Measurements from ENCODE around the gene NAV1. TPM values are rescaled to one million over a fixed set of nuclear protein-coding genes. Genes with fewer than 3 reads are reported as not detected.

NAV1 gene
- total and polyA plus RNA-seq, 9 of the 15 experiments (the other 6 are each of a cell fraction or from before 2014, with no cell fraction given), result 0.91 to 16.8 (median 3.2) TPM

DNA sequence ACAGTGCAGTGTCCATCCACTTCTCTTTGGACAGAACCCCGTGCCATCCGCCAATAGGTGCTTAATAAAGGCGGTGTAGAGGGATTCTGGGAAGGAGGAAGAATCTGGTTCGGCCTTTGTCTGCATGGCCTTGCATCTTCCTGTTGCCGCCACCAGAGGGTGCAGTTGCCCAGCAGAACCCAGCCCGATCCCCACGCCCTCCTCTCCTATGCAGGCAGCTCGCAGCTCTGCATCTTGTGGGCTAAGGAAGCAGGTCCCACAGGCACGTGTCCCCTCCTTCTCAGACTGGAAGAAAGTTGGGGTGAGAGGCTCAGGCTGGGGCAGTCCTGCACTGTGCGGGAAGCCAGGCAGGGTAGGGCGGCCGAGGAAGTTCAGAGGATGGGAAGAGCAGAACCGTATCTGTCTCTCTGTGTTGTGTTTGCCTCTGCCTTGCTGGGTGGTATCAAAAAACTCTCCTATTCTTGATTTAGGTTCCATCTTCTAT, 20.8 kb downstream of the NAV1 start (continued):
- TF ChIP-seq PTBP1 (IDR thresholded peaks at IDR 0.05; ENCODE audit: low read depth, low read length) (no peak), RBM17 (IDR thresholded peaks at IDR 0.05; ENCODE audit: borderline replicate concordance, low read depth, low read length) (no peak), HDGF (IDR thresholded peaks at IDR 0.05) (peak; percentile 96), PPARD (CRISPR knock-in tag; IDR thresholded peaks at IDR 0.05) (no peak), U2AF1 (optimal IDR thresholded peaks at IDR 0.05; ENCODE audit: low read depth, low read length) (no peak), RCOR1 (IDR thresholded peaks at IDR 0.05; ENCODE audit: borderline replicate concordance in 1 of 2, low read depth in 2 of 2, low read length in 2 of 2) (peak; percentile 78 to 89; a peak in 3 of 4 replicates), SNIP1 (IDR thresholded peaks at IDR 0.05; ENCODE audit: low read depth) (no peak), TGIF2 (CRISPR knock-in tag; IDR thresholded peaks at IDR 0.05) (no peak), LCOR (CRISPR knock-in tag; IDR thresholded peaks at IDR 0.05) (0 out of 2 replicates have a peak, but pooled peaks have one; percentile 58), NFIX (CRISPR knock-in tag; IDR thresholded peaks at IDR 0.05; ENCODE audit: low read depth) (no peak), PURB (CRISPR knock-in tag; IDR thresholded peaks at IDR 0.05; ENCODE audit: low read depth) (no peak), NFYB (IDR thresholded peaks at IDR 0.05; ENCODE audit: extremely low read depth, insufficient read length) (no peak), ZNF586 (CRISPR knock-in tag; conservative IDR thresholded peaks at IDR 0.05) (no peak), MCM3 (IDR thresholded peaks at IDR 0.05) (no peak), TOE1 (IDR thresholded peaks at IDR 0.05; ENCODE audit: borderline replicate concordance) (peak; percentile 74), TOE1 (CRISPR knock-in tag; IDR thresholded peaks at IDR 0.05; ENCODE audit: borderline replicate concordance, low read depth) (peak; percentile 79; the same call in 1 of the 2 replicates), CXXC5 (CRISPR knock-in tag; IDR thresholded peaks at IDR 0.05) (peak; percentile 68)
- TF ChIP-seq, protein P1, sequence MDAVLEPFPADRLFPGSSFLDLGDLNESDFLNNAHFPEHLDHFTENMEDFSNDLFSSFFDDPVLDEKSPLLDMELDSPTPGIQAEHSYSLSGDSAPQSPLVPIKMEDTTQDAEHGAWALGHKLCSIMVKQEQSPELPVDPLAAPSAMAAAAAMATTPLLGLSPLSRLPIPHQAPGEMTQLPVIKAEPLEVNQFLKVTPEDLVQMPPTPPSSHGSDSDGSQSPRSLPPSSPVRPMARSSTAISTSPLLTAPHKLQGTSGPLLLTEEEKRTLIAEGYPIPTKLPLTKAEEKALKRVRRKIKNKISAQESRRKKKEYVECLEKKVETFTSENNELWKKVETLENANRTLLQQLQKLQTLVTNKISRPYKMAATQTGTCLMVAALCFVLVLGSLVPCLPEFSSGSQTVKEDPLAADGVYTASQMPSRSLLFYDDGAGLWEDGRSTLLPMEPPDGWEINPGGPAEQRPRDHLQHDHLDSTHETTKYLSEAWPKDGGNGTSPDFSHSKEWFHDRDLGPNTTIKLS (IDR thresholded peaks at IDR 0.05; ENCODE audit: borderline replicate concordance, low read depth), result no peak
- TF ChIP-seq, protein P2, sequence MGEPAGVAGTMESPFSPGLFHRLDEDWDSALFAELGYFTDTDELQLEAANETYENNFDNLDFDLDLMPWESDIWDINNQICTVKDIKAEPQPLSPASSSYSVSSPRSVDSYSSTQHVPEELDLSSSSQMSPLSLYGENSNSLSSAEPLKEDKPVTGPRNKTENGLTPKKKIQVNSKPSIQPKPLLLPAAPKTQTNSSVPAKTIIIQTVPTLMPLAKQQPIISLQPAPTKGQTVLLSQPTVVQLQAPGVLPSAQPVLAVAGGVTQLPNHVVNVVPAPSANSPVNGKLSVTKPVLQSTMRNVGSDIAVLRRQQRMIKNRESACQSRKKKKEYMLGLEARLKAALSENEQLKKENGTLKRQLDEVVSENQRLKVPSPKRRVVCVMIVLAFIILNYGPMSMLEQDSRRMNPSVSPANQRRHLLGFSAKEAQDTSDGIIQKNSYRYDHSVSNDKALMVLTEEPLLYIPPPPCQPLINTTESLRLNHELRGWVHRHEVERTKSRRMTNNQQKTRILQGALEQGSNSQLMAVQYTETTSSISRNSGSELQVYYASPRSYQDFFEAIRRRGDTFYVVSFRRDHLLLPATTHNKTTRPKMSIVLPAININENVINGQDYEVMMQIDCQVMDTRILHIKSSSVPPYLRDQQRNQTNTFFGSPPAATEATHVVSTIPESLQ (CRISPR knock-in tag; IDR thresholded peaks at IDR 0.05), result no peak
- TF ChIP-seq, protein P3, sequence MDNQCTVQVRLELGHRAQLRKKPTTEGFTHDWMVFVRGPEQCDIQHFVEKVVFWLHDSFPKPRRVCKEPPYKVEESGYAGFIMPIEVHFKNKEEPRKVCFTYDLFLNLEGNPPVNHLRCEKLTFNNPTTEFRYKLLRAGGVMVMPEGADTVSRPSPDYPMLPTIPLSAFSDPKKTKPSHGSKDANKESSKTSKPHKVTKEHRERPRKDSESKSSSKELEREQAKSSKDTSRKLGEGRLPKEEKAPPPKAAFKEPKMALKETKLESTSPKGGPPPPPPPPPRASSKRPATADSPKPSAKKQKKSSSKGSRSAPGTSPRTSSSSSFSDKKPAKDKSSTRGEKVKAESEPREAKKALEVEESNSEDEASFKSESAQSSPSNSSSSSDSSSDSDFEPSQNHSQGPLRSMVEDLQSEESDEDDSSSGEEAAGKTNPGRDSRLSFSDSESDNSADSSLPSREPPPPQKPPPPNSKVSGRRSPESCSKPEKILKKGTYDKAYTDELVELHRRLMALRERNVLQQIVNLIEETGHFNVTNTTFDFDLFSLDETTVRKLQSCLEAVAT (IDR thresholded peaks at IDR 0.05), result 0 out of 4 replicates have a peak, but pooled peaks have one; percentile 24 to 30
- TF ChIP-seq, protein P4, sequence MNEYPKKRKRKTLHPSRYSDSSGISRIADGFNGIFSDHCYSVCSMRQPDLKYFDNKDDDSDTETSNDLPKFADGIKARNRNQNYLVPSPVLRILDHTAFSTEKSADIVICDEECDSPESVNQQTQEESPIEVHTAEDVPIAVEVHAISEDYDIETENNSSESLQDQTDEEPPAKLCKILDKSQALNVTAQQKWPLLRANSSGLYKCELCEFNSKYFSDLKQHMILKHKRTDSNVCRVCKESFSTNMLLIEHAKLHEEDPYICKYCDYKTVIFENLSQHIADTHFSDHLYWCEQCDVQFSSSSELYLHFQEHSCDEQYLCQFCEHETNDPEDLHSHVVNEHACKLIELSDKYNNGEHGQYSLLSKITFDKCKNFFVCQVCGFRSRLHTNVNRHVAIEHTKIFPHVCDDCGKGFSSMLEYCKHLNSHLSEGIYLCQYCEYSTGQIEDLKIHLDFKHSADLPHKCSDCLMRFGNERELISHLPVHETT (CRISPR knock-in tag; conservative IDR thresholded peaks at IDR 0.05 in 1 of 2, IDR thresholded peaks at IDR 0.05 in 1 of 2), result peak in 1 of 2 experiments; percentile 68; a peak in 1 of 4 replicates

Measured in K562 (cell line).